D721Med (cell line): ENCODE measurements around the gene SLC44A3.

Experiments used
- DNase-seq: peaks from one replicate; pipeline ENCODE4 v3.0.0; 2011; ENCODE audit warnings: low spot score; ENCODE audit not compliant: insufficient read length
- FAIRE-seq: peaks from 2 replicates; lab custom pipeline; 2011; peaks lifted over from hg19 to GRCh38; lab: Jason Lieb, UNC
- TF ChIP-seq, protein P1 (sequence below): IDR thresholded peaks from 2 replicates; pipeline ENCODE4 v1.5.1; 2012; ENCODE audit warnings: mild to moderate bottlenecking, control low read depth; ENCODE audit not compliant: insufficient read depth; ENCODE audit errors: missing control alignments

SLC44A3 gene

DNA sequence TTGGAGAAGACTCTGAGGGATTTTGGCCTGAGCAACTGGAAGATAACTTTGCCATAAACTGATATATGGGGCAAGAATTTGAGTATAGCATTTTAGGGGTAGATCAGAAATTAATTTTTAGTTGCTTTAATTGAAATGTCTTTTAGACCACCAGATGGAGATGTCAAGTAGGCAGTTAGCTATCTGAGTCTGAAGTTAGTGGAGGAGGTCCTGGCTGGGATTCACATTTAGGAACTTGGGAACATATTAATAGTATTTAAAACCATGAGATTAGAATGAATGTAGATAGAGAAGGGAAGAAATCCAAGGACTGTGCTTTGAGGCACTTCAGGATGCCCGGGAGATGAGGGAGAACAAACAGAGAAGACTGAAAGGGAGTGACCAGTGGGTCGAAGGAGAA, 32.6 kb downstream of the SLC44A3 start:
- DNase-seq (no peak), FAIRE-seq (no peak)
- TF ChIP-seq, protein P1, sequence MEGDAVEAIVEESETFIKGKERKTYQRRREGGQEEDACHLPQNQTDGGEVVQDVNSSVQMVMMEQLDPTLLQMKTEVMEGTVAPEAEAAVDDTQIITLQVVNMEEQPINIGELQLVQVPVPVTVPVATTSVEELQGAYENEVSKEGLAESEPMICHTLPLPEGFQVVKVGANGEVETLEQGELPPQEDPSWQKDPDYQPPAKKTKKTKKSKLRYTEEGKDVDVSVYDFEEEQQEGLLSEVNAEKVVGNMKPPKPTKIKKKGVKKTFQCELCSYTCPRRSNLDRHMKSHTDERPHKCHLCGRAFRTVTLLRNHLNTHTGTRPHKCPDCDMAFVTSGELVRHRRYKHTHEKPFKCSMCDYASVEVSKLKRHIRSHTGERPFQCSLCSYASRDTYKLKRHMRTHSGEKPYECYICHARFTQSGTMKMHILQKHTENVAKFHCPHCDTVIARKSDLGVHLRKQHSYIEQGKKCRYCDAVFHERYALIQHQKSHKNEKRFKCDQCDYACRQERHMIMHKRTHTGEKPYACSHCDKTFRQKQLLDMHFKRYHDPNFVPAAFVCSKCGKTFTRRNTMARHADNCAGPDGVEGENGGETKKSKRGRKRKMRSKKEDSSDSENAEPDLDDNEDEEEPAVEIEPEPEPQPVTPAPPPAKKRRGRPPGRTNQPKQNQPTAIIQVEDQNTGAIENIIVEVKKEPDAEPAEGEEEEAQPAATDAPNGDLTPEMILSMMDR, result no peak

DNA sequence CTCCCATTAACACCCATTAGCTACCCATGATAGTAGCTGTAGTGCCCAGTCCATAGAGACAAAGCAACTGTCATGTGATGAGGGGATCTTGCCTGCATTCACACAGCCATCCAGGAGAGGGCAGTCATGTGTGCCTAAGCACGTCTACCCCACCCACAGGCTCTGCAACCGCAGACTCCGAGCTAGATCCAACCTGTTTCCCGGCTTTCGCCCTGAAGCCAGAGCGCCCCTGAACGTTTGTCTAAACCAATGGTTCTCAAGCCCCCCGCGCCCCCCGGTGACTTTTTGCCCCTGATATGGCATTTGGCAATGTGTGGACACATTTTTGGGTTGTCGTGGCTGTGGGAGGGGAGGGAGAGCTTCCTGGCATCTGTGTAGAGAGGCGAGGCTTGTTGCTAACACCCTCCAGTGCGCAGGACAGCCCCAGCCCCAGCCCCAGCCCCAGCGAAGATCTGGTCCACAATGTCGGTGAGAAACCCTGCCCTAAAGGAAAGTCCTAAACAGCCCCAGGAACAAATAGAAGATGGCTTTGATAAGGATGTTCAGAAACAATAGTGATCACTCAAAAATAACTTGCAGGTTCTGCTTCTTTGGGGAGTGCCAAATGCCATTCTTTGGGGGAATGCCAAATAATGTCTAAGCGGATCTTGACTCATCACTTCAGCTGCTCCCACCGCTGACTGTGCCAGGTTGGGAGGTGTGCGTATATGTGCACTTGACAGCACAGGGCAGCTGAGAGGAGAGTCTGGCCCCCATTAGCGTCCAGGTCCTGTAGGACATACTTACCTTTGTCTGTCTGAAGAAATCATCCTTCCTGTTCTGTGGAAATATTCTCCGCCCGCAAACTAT, 34.5 kb downstream of the SLC44A3 start:
- TF ChIP-seq, protein P1, result peak; percentile 89
- peak; percentile 53 for DNase-seq
- FAIRE-seq, result peak; percentile 95

DNA sequence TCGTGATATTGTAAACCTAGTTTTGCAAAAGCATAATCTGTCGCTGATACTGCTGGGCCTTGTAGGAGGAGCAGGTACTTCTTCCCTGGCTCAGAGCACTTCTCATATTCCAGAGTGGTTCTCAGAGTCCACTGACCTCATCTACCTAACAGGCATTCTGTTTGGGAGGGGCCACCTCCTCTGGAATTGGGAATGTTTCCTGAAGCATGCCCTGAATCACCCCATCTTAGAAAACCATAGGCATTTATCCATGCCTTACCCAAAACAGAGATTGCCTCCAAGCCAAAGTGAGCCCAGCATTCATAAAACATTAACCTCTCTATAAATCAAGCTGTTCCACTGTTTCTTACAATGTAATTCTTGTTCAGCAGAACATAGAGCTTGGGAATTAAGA, 35.1 kb downstream of the SLC44A3 start:
- DNase-seq (no peak), FAIRE-seq (no peak)
- TF ChIP-seq, protein P1, result no peak

DNA sequence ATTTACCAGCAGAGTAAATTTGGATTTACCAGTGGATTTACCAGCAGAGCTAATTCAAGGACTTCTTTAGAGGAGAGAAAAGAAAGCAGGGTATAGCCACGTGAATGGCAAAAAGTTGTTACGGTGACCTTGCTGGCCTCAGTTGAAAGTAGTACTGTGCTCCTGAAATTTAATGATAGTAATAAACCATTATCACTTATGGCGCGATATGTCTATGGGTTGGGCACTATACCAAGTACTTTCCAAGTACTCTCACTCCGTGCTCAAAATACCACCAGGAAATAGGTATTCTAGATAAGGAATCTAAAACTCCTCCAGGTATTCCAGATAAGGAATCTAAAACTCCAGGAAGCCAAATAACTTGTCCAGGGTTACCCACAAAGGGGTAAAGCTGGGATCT, 35.8 kb downstream of the SLC44A3 start:
- DNase-seq, result no peak
- FAIRE-seq, result no peak
- TF ChIP-seq, protein P1, result no peak

DNA sequence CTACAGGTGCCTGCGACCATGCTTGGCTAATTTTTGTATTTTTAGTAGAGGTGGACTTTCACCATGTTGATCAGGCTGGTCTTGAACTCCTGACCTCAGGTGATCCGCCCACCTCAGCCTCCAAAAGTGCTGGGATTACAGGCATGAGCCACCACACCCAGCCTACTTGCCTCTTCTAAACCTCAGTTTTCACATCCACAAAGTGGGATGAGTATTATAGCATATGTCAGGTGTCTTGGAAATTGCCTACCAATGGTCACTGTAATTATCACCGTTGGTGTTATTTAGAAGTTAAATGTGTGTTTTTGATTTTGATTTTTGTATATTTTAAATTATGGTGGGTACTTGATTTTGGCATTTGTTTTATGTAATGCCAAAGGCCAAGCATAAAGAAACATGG, 36.7 kb downstream of the SLC44A3 start:
- no peak for DNase-seq
- FAIRE-seq, result no peak
- TF ChIP-seq, protein P1, result no peak

DNA sequence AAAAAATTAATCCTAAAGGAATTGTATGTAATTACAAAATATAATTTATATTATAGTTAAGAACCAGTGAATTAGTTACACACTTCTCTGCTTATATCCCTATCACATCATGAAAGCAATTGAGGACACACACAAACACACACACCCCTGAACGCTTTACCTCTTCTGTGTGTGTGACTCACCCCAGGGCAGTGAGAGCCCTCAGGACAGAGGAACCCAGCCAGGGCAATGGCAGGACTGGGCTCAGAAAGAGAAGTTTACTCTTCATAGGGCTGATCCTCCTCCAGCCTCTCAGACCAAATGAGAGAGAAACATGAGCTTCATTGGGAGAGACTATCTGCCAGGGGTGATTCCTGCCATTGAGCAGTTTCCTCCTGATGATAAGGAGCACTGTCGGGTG, 38.1 kb downstream of the SLC44A3 start:
- DNase-seq, result no peak
- TF ChIP-seq, protein P1, result no peak
- no peak for FAIRE-seq

DNA sequence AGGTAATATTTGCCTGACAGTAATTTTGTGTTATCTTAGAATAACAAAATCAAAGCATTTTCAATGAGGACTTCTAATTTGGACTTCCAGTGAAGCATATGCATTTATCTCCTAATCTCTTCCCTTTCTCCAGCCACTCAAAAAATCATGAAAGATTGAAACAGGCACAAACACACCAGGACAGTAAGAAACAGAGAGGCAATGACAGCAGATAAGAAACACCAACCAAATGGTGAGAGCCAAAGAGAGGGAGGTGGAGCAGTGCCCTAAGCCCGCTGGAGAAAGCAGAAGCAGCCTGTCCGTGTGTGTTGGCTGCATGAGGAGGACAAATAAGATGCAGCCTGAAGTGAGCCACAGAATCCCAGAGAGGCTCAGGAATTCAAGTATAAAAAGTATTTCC, 39.0 kb downstream of the SLC44A3 start:
- TF ChIP-seq, protein P1, result no peak
- no peak for DNase-seq
- no peak for FAIRE-seq
